HAP-1 (cell line): ENCODE results near the gene STUM.

Experiments used
- DNase-seq, 2 experiments: peaks; one replicate each; pipeline ENCODE4 v3.0.0-alpha.2; 2016 to 2020; ENCODE audit warnings: low spot score in 2 of 2
- H3K27me3 ChIP-seq: fragments of 250-450 bp; sonication (Bioruptor Pico); 2 replicates; pipeline ENCODE4 v1.5.1; 2020; ENCODE audit warnings: low read depth, mild to moderate bottlenecking, moderate library complexity
- H3K36me3 ChIP-seq: fragments of 250-450 bp; sonication (Bioruptor Pico); replicated peaks from 2 replicates; pipeline ENCODE4 v1.5.1; 2020; ENCODE audit warnings: mild to moderate bottlenecking
- H3K4me1 ChIP-seq: fragments of 250-450 bp; sonication (Bioruptor Pico); 2 replicates; pipeline ENCODE4 v1.5.1; 2020; ENCODE audit warnings: mild to moderate bottlenecking
- H3K4me3 ChIP-seq: fragments of 250-450 bp; sonication (Bioruptor Pico); 2 replicates; pipeline ENCODE4 v1.5.1; 2020; ENCODE audit warnings: mild to moderate bottlenecking, moderate library complexity
- H3K9me3 ChIP-seq: fragments of 250-450 bp; sonication (Bioruptor Pico); 2 replicates; pipeline ENCODE4 v1.5.1; 2020; ENCODE audit warnings: mild to moderate bottlenecking, moderate library complexity
- in situ Hi-C: fragments of 300-500 bp; cut with MboI; formaldehyde crosslinking; loops from 3 replicates; pipeline ENCODE4 v1.14.3; 2020; ENCODE audit warnings: low sequenced_read_pairs, inconsistent platforms, mixed read lengths

The STUM gene

GRCh38 chr1:226545836-226546596 is 2.5 kb upstream of the STUM start:
- H3K4me3 ChIP-seq = no peak overlapping the region
- H3K4me1 ChIP-seq = peaks cover 8% of the 10 kb centered on the region; the same call in 1 of the 2 replicates
- peaks cover 19% of the 10 kb centered on the region for H3K27me3 ChIP-seq
- H3K9me3 ChIP-seq = no peaks in the 10 kb centered on the region
- in situ Hi-C loops = no loop called here
- DNase-seq = no peak
- no peaks in the 10 kb centered on the region for H3K36me3 ChIP-seq

GRCh38 chr1:226546926-226547325 is 1.6 kb upstream of the STUM start:
- Histone ChIP-seq H3K27me3 (peaks cover 19% of the 10 kb centered on the region), H3K4me1 (peaks cover 8% of the 10 kb centered on the region; the same call in 1 of the 2 replicates), H3K36me3 (no peaks in the 10 kb centered on the region), H3K4me3 (no peak overlapping the region), H3K9me3 (no peaks in the 10 kb centered on the region)
- in situ Hi-C loops = no loop called here
- DNase-seq = no peak

GRCh38 chr1:226547754-226548191 is 791 bp upstream of the STUM start:
- Histone ChIP-seq H3K36me3 (no peaks in the 10 kb centered on the region), H3K9me3 (no peaks in the 10 kb centered on the region), H3K4me3 (no peak overlapping the region; the same call in 1 of the 2 replicates), H3K4me1 (peaks cover 8% of the 10 kb centered on the region; the same call in 1 of the 2 replicates), H3K27me3 (peaks cover 19% of the 10 kb centered on the region)
- in situ Hi-C loops = no loop called here
- DNase-seq = peak; percentile 88 to 91

- Histone ChIP-seq H3K4me1 (peaks cover 13% of the 10 kb centered on the region; the same call in 1 of the 2 replicates), H3K27me3 (peaks cover 19% of the 10 kb centered on the region), H3K9me3 (no peaks in the 10 kb centered on the region), H3K36me3 (no peaks in the 10 kb centered on the region), H3K4me3 (peak overlapping the region; percentile 27)
- in situ Hi-C loops = no loop called here
- peak in 1 of 2 experiments; percentile 21 for DNase-seq
These were observed 751 bp downstream of the STUM start for GRCh38 chr1:226549094-226549936.

- Histone ChIP-seq H3K4me3 (peak overlapping the region; percentile 27; the same call in 1 of the 2 replicates), H3K36me3 (no peaks in the 10 kb centered on the region), H3K9me3 (no peaks in the 10 kb centered on the region), H3K27me3 (peaks cover 15% of the 10 kb centered on the region), H3K4me1 (peaks cover 13% of the 10 kb centered on the region; the same call in 1 of the 2 replicates)
- in situ Hi-C loops = no loop called here
- DNase-seq = peak in 1 of 2 experiments; percentile 45
These were observed 1.5 kb downstream of the STUM start for GRCh38 chr1:226549937-226550671.

GRCh38 chr1:226550672-226551041 is 2.1 kb downstream of the STUM start:
- no peaks in the 10 kb centered on the region for H3K9me3 ChIP-seq
- no peak for DNase-seq
- in situ Hi-C loops = no loop called here
- H3K4me1 ChIP-seq = peaks cover 13% of the 10 kb centered on the region; the same call in 1 of the 2 replicates
- no peaks in the 10 kb centered on the region for H3K36me3 ChIP-seq
- H3K4me3 ChIP-seq = no peak overlapping the region
- H3K27me3 ChIP-seq = peaks cover 15% of the 10 kb centered on the region

- DNase-seq = no peak
These were observed 2.7 kb downstream of the STUM start for GRCh38 chr1:226551299-226551698.

GRCh38 chr1:226552061-226552460 is 3.5 kb downstream of the STUM start:
- H3K9me3 ChIP-seq = no peaks in the 10 kb centered on the region
- peaks cover 17% of the 10 kb centered on the region for H3K27me3 ChIP-seq
- no peak overlapping the region for H3K4me3 ChIP-seq
- in situ Hi-C loops = no loop called here
- no peak for DNase-seq
- H3K36me3 ChIP-seq = no peaks in the 10 kb centered on the region
- peaks cover 13% of the 10 kb centered on the region; the same call in 1 of the 2 replicates for H3K4me1 ChIP-seq

More at GRCh38 chr1:226551299-226551698, 2.7 kb downstream of the STUM start:
- no peak overlapping the region for H3K4me3 ChIP-seq
- H3K9me3 ChIP-seq = no peaks in the 10 kb centered on the region
- in situ Hi-C loops = no loop called here
- H3K4me1 ChIP-seq = peaks cover 13% of the 10 kb centered on the region; the same call in 1 of the 2 replicates
- H3K36me3 ChIP-seq = no peaks in the 10 kb centered on the region
- peaks cover 15% of the 10 kb centered on the region for H3K27me3 ChIP-seq

GRCh38 chr1:226553266-226553923 is 4.8 kb downstream of the STUM start:
- no peak for DNase-seq
- Histone ChIP-seq H3K27me3 (peaks cover 17% of the 10 kb centered on the region), H3K36me3 (no peaks in the 10 kb centered on the region), H3K4me3 (no peak overlapping the region), H3K9me3 (no peaks in the 10 kb centered on the region), H3K4me1 (peaks cover 13% of the 10 kb centered on the region; the same call in 1 of the 2 replicates)
- in situ Hi-C loops = no loop called here

GRCh38 chr1:226553924-226554282 is 5.3 kb downstream of the STUM start:
- Histone ChIP-seq H3K27me3 (peaks cover 15% of the 10 kb centered on the region), H3K9me3 (no peaks in the 10 kb centered on the region), H3K4me3 (no peak overlapping the region), H3K36me3 (no peaks in the 10 kb centered on the region), H3K4me1 (peaks cover 12% of the 10 kb centered on the region; the same call in 1 of the 2 replicates)
- in situ Hi-C loops = no loop called here
- peak in 1 of 2 experiments; percentile 42 for DNase-seq

GRCh38 chr1:226555092-226555491 is 6.5 kb downstream of the STUM start:
- Histone ChIP-seq H3K9me3 (no peaks in the 10 kb centered on the region), H3K4me3 (no peak overlapping the region), H3K27me3 (peaks cover 3% of the 10 kb centered on the region; the same call in 1 of the 2 replicates), H3K4me1 (0 out of 2 replicates have a peak, but pooled peaks cover 4% of the 10 kb centered on the region), H3K36me3 (no peaks in the 10 kb centered on the region)
- no peak for DNase-seq
- in situ Hi-C loops = no loop called here

- H3K36me3 ChIP-seq = no peaks in the 10 kb centered on the region
- no peak overlapping the region for H3K4me3 ChIP-seq
- DNase-seq = no peak
- 0 out of 2 replicates have a peak, but pooled peaks cover 4% of the 10 kb centered on the region for H3K4me1 ChIP-seq
- H3K9me3 ChIP-seq = no peaks in the 10 kb centered on the region
- 0 out of 2 replicates have a peak, but pooled peaks cover 2% of the 10 kb centered on the region for H3K27me3 ChIP-seq
- in situ Hi-C loops = no loop called here
These were observed 8.9 kb downstream of the STUM start for GRCh38 chr1:226557424-226557823.
